Measurements from ENCODE around the gene R3HCC1L. TPM values are rescaled to one million over a fixed set of nuclear protein-coding genes. Genes with fewer than 3 reads are reported as not detected.
"Not testable (repeated sequence)": the region's sequence is repeated elsewhere in the genome, so short reads cannot be mapped to it uniquely, and the experiment has no call there.

Gene R3HCC1L
- total RNA-seq, 1 experiment from 2014 or later, result 10.7 TPM

DNA sequence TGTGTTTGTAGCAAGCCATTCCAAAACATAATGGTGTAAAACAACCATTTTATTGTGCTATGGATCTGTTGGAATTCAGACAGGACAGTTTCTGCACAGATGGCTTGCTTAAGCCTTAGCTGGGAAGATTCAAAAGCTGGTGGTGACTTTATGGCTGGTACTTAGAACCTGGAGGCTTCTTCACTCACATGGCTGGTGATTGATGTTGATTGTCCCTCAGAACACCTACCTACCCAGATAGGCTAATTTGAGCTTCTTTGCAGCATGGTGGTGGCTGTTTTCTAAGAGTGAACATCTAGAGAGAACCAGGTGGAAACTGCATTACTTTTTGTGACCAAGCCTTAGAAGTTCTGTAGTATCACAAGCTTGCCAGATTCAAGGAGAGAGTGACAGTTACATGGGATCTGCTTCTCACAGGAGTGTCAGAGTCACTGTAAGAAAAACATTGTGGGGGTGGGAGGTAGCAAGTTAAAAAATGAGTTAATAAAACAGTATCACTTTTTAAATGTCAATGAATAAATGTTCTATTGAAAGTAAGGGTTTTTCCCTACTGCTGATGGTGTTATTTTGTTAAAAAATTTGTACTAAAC is 7.1 kb downstream of the R3HCC1L start:
- Mint-ChIP-seq H3K27ac (ENCODE audit: low read depth, unreplicated experiment) (no peak overlapping the region), H3K36me3 (ENCODE audit: insufficient read depth, unreplicated experiment) (no peaks in the 10 kb centered on the region), H3K9me3 (ENCODE audit: unreplicated experiment) (no peaks in the 10 kb centered on the region), H3K4me3 (ENCODE audit: unreplicated experiment) (no peak overlapping the region), H3K4me1 (ENCODE audit: insufficient read depth, unreplicated experiment) (peaks cover 30% of the 10 kb centered on the region), H3K27me3 (ENCODE audit: insufficient read depth, unreplicated experiment) (no peaks in the 10 kb centered on the region)
- POLR2A ChIA-PET, result interaction anchor here (0.8 kb wide), 1 partner anchor 1591 kb away, joined by 3 read pairs; the partner anchor contains the start of genes COX15 and CUTC
- CTCF ChIA-PET, result interaction anchor here (0.6 to 4.9 kb wide), 2 partner anchors 29 to 100 kb away, joined by 3 to 28 read pairs; no protein-coding TSS in a partner anchor
- no peak for DNase-seq (ENCODE audit: unreplicated experiment)
- intact Hi-C loops (cut with micrococcal nuclease), result no loop called here
- no TSS peak for BruUV-seq (replicated peaks)
- TF ChIP-seq, protein P1, sequence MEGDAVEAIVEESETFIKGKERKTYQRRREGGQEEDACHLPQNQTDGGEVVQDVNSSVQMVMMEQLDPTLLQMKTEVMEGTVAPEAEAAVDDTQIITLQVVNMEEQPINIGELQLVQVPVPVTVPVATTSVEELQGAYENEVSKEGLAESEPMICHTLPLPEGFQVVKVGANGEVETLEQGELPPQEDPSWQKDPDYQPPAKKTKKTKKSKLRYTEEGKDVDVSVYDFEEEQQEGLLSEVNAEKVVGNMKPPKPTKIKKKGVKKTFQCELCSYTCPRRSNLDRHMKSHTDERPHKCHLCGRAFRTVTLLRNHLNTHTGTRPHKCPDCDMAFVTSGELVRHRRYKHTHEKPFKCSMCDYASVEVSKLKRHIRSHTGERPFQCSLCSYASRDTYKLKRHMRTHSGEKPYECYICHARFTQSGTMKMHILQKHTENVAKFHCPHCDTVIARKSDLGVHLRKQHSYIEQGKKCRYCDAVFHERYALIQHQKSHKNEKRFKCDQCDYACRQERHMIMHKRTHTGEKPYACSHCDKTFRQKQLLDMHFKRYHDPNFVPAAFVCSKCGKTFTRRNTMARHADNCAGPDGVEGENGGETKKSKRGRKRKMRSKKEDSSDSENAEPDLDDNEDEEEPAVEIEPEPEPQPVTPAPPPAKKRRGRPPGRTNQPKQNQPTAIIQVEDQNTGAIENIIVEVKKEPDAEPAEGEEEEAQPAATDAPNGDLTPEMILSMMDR (IDR thresholded peaks at IDR 0.05; ENCODE audit: unreplicated experiment), result no peak

- TF ChIP-seq, protein P1 (IDR thresholded peaks at IDR 0.05; ENCODE audit: unreplicated experiment), result no peak
- Mint-ChIP-seq H3K27ac (ENCODE audit: low read depth, unreplicated experiment) (no peak overlapping the region), H3K36me3 (ENCODE audit: insufficient read depth, unreplicated experiment) (no peaks in the 10 kb centered on the region), H3K4me3 (ENCODE audit: unreplicated experiment) (no peak overlapping the region), H3K4me1 (ENCODE audit: insufficient read depth, unreplicated experiment) (peaks cover 23% of the 10 kb centered on the region), H3K9me3 (ENCODE audit: unreplicated experiment) (peaks cover 12% of the 10 kb centered on the region), H3K27me3 (ENCODE audit: insufficient read depth, unreplicated experiment) (no peaks in the 10 kb centered on the region)
- intact Hi-C loops (cut with micrococcal nuclease), result no loop called here
- ChIA-PET CTCF (no interaction called here), POLR2A (no interaction called here)
- DNase-seq (ENCODE audit: unreplicated experiment), result no peak
- BruUV-seq (replicated peaks), result no TSS peak
Observed at GRCh38 chr10:98144985-98145384, 10.5 kb downstream of the R3HCC1L start.

DNA sequence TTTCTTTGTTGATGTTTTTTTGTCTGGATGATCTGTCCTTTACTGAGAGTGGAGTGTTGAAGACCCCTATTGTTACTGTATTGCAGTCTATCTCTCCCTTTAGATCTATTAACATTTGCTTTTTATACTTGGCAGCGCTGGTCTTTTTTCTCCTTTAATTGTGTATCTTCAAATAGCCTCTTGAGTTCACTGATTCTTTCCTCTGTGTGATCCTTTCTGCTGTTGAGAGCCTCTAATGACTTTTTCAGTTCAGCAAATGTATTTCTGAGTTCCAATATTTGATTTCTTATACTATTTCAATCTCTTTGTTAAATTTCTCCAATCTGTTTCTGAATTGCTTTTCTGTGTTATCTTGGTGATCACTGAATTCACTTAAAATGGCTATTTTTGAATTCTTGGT is 15.4 kb downstream of the R3HCC1L start:
- H3K27ac Mint-ChIP-seq (ENCODE audit: low read depth, unreplicated experiment), result no peak overlapping the region
- H3K4me1 Mint-ChIP-seq (ENCODE audit: insufficient read depth, unreplicated experiment), result peaks cover 9% of the 10 kb centered on the region
- peaks cover 14% of the 10 kb centered on the region for H3K9me3 Mint-ChIP-seq (ENCODE audit: unreplicated experiment)
- CTCF ChIA-PET, result interaction anchor here (0.6 to 2.0 kb wide), 3 partner anchors 20 to 262 kb away, joined by 3 to 5 read pairs (median 4); no protein-coding TSS in a partner anchor
- TF ChIP-seq, protein P1 (IDR thresholded peaks at IDR 0.05; ENCODE audit: unreplicated experiment), result no peak
- H3K27me3 Mint-ChIP-seq (ENCODE audit: insufficient read depth, unreplicated experiment), result no peaks in the 10 kb centered on the region
- peaks cover 5% of the 10 kb centered on the region for H3K36me3 Mint-ChIP-seq (ENCODE audit: insufficient read depth, unreplicated experiment)
- no TSS peak for BruUV-seq (replicated peaks)
- H3K4me3 Mint-ChIP-seq (ENCODE audit: unreplicated experiment), result no peak overlapping the region
- DNase-seq (ENCODE audit: unreplicated experiment), result no peak
- POLR2A ChIA-PET, result no interaction called here
- intact Hi-C loops (cut with micrococcal nuclease), result no loop called here

DNA sequence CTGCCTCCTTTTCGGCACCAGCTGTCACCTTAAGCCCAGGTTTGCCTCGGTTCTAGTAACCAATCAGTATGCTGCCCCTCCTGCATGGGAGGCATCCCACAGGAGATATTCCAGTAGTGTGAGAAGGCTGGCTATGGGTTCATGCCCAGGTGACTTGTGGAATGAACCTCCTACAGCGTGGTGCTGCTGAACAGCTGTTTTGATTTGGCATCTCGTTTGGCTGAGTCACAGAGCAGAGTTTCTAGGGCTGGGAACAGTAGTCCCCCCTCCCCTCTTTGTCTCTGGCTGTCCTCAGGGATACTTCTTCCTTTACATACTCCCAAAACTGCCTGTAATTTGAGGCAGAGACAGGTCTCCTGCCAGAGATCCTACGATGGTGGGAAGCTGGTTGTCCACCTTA is 16.1 kb downstream of the R3HCC1L start:
- BruUV-seq (replicated peaks), result no TSS peak
- Mint-ChIP-seq H3K36me3 (ENCODE audit: insufficient read depth, unreplicated experiment) (peaks cover 5% of the 10 kb centered on the region), H3K27me3 (ENCODE audit: insufficient read depth, unreplicated experiment) (no peaks in the 10 kb centered on the region), H3K27ac (ENCODE audit: low read depth, unreplicated experiment) (no peak overlapping the region), H3K9me3 (ENCODE audit: unreplicated experiment) (peaks cover 14% of the 10 kb centered on the region), H3K4me1 (ENCODE audit: insufficient read depth, unreplicated experiment) (peaks cover 14% of the 10 kb centered on the region), H3K4me3 (ENCODE audit: unreplicated experiment) (no peak overlapping the region)
- intact Hi-C loops (cut with micrococcal nuclease), result no loop called here
- POLR2A ChIA-PET, result interaction anchor here (0.6 kb wide), 1 partner anchor 173 kb away, joined by 4 read pairs; no protein-coding TSS in a partner anchor
- TF ChIP-seq, protein P1 (IDR thresholded peaks at IDR 0.05; ENCODE audit: unreplicated experiment), result no peak
- no peak for DNase-seq (ENCODE audit: unreplicated experiment)
- CTCF ChIA-PET, result interaction anchor here (0.6 to 2.0 kb wide), 3 partner anchors 19 to 262 kb away, joined by 3 to 5 read pairs (median 4); no protein-coding TSS in a partner anchor

- CTCF ChIA-PET; DNase-seq (ENCODE audit: unreplicated experiment); H3K27ac Mint-ChIP-seq (ENCODE audit: low read depth, unreplicated experiment); POLR2A ChIA-PET; H3K4me3 Mint-ChIP-seq (ENCODE audit: unreplicated experiment); H3K27me3 Mint-ChIP-seq (ENCODE audit: insufficient read depth, unreplicated experiment); intact Hi-C loops (cut with micrococcal nuclease); BruUV-seq (replicated peaks): not testable (repeated sequence)
- peaks cover 22% of the 10 kb centered on the region for H3K36me3 Mint-ChIP-seq (ENCODE audit: insufficient read depth, unreplicated experiment)
- peaks cover 14% of the 10 kb centered on the region for H3K9me3 Mint-ChIP-seq (ENCODE audit: unreplicated experiment)
- peaks cover 14% of the 10 kb centered on the region for H3K4me1 Mint-ChIP-seq (ENCODE audit: insufficient read depth, unreplicated experiment)
Observed at GRCh38 chr10:98152778-98153177, 18.3 kb downstream of the R3HCC1L start.

- Mint-ChIP-seq H3K36me3 (ENCODE audit: insufficient read depth, unreplicated experiment) (peaks cover 25% of the 10 kb centered on the region), H3K4me1 (ENCODE audit: insufficient read depth, unreplicated experiment) (peaks cover 14% of the 10 kb centered on the region), H3K9me3 (ENCODE audit: unreplicated experiment) (peaks cover 14% of the 10 kb centered on the region)
- H3K27ac Mint-ChIP-seq (ENCODE audit: low read depth, unreplicated experiment); H3K4me3 Mint-ChIP-seq (ENCODE audit: unreplicated experiment); BruUV-seq (replicated peaks); H3K27me3 Mint-ChIP-seq (ENCODE audit: insufficient read depth, unreplicated experiment); intact Hi-C loops (cut with micrococcal nuclease); POLR2A ChIA-PET; DNase-seq (ENCODE audit: unreplicated experiment): not testable (repeated sequence)
- CTCF ChIA-PET, result interaction anchor here (0.7 to 1.0 kb wide), 2 partner anchors 16 to 414 kb away, joined by 3 to 6 read pairs; no protein-coding TSS in a partner anchor
Observed at GRCh38 chr10:98153213-98153958, 18.9 kb downstream of the R3HCC1L start.

Data from MCF 10A (cell line).